GM19467 (cell line): ENCODE data around the gene ZPLD1.

Experiments
- ATAC-seq: cut with Tn5 transposase; IDR thresholded peaks from one replicate; pipeline ENCODE4 v1.9.1; 2021; ENCODE audit warnings: mild to moderate bottlenecking, moderate library complexity; ENCODE audit not compliant: unreplicated experiment

The ZPLD1 gene

DNA sequence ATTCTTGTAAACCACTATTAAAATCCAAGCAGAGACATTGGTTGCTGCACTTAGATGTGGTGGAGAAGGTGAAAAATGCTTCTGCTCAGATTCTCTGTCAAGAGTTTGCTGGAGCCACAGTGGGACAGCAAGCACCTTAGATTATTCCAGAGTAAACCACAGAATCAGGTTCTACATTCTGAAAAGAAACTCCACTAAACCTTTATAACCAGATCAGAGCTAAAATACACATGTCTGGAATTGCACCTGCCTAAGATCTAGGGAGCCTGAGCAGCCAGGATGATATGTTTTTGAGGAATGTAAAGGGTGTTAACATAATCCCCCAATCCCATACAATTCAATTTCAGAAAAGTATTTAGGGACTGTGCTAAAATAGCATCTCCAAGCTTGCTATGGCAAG, at the start of gene ZPLD1:
Gene ZPLD1, plus strand, starts transcription at position 301 of the 400 bp plus-strand sequence. CDS start 3,473 bp downstream, outside the sequence.
- ATAC-seq: no peak

DNA sequence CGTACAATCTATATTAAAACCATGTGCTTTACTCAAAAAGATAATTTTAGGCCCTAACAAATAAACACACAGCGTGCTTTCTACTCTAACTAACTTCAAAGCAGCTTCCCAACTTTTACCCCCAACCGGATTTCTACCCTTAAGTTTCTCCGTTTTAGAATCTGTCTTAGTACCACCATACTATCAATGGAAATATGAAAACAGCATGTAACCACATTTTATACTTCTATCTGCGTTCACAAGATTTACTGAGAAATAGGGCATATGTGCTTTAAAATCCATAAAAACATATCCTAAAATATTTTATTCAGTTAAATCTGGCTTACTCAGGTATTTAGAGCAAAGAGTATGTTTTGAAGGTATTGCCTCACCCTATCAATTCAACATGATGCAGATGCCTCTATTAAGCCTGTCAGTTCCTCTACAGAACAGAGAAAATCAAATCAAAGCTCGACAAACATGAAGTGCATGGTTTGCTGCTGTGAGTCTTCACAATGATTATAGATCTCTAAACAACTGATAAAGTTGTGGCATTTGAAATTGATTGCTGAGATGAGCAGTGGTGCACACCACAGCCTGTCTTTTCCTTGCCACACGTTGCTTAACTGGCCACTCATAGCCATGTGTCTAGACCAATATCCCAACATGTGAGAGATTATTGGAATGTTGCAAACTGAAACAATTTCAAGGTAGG, 44.5 kb upstream of the ZPLD1 start:
- no peak for ATAC-seq

DNA sequence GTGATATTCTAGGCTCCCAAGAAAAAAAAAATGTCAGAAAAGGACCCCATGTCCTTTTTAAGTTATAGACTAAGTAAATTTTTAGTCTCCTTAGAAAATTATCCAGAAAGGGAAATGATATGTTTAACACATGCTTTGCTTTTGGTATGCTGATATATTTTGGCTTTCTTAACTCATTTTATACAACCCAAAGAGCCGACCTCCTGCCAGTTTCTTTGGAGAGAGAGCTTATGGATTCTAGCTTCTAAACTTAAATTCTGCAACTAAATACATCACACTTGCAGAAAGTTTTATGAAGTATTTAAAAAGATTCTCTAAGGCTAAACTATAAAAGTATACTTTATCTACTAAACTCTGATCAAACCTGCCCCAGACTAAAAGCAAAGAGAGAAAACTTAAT, 43.9 kb upstream of the ZPLD1 start:
- ATAC-seq: no peak

DNA sequence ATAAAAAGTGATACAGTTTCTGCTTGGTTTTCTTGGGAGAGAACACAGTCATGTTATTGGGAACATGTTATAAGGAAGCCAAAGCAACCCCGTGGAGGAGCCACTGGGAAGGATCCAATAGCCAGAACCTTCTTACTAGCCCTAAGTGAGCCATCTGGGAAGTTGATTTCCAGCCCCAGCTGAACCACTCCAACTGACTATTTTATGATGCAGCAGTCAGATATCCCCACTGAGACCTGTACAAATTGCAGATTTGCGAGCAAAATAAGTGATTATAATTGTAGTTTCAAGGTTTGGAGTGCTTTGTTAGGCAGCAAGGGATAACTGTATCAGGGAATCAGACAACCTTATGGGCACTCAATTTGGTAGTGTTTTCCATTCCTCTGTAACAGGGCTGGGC, 43.3 kb upstream of the ZPLD1 start:
- no peak for ATAC-seq

DNA sequence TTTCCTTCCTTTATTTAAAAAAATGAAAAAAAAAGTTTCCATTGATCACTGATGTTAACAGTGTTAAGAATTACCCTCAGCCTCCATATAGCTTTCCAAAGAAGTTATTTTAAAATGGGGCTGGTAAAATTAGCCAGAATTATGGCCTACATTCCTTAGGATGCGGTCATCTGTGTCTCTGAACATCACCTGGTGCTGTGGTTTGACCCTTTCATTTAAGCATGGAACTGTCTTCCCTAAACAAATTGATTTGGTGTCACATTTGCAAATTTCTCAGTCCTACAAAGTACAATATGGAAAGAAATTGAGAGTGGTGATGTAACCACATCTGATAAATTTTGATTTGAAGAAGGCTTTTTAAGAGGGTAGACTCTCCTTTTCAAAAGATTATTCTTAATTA, 40.3 kb upstream of the ZPLD1 start:
- ATAC-seq: no peak

DNA sequence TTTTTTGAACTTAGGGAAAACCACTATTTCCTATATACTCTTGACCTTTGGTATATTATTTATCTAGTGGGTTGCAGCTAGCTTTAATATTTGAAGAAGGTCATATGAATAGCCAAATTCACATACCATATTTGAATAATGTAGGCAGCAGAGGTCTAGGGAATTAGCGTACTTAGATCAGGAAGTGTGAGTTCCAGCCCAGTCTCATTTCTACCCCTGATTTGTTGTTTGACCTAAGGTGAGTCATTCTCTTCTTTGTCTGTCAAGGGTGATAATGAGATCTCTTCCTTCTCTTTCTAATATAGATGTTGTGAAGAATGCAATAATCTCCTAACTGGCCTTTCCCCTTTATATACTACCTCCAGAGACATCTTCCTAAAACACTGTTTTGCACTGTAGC, 36.6 kb upstream of the ZPLD1 start:
- ATAC-seq: no peak

DNA sequence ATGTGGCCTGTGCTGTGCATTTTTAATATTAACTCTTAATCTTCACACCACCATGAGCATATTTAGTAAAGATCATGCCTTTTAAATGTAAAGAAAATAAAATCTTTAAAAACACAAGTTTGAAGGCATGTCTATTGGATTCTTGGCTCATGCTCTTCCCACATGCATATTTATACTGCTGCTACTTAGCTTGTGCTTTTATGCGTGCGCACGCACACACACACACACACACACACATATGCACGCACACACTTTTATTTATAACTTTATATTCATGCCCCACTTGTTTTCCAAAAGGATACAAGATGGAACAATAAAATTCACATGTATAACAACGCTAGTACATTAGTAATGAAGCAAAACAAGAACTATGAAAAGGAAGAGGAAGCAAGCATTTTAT, 36.1 kb upstream of the ZPLD1 start:
- no peak for ATAC-seq

DNA sequence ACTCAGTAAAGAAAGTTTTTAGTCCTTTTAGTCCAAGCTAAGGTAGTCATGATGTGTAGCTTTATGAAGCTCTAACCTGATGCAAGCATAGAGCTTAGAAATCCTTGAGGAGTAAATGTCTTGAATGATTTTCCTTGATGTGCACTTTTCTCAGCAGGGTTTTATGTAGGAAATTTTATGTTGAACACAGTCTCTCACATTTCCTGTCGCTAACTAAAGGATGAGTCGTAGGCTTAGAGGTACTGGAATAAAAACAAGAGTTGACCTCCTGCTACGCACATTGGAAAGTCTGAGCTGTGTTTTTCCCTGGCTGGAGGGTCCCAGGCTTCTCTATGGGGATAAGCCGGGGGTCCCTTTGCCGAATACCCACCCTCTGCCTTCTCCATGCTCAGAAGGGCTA, 34.7 kb upstream of the ZPLD1 start:
- ATAC-seq: no peak

DNA sequence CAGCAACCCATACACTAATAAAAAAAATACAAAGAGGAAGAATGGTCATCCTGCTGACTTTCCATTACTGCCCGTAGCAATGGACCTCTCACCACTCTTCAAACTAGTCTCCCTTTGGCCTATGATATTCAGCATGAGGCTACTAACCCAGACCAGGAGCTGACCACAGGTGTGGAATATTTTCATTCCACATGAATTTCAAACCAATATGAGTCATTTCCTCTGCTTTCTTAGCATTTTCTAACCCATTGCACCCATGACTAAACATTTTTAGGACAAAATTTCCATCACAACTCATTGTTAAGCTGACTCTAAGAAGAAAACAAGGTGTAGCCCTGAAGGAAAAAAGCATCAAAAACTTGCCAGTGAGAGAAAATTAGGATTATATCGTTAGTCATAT, 34.0 kb upstream of the ZPLD1 start:
- ATAC-seq: no peak

DNA sequence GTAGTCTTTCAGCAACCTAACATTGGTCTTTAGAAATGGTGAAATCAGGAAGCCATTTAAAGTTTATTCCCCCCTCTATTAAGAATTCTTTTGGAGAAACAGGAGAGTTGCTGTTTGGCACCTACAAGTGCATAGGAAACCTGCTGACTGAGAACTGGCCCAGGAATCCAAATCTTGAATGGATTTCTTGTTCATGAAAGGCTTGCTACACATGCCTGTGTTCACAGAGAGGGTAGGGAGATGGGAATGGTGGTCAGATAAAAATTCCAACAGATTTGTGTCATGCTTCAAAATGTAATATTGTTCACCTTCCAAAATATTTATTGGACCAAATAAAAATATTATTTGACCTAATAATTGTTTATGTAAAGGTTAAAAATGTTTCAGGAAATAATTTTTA, 24.2 kb upstream of the ZPLD1 start:
- no peak for ATAC-seq

DNA sequence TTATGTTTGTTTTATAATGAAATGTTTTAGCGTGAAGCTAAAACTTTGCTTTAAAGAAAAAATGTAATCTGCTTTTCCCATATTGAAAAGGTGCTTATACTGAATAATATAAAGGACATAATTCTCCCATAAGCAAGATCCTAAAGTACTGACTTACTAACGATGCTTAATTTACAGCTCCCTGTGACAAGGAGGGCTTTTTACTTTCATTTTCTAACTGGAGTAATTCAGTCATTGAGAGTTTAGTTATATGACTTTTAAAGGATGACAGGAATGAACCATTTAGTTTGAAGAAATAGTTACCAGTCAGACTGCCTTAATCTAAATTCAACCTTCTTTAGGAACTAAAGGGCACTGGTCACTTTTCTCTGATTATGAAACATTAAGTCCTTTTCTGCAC, 19.3 kb upstream of the ZPLD1 start:
- no peak for ATAC-seq

DNA sequence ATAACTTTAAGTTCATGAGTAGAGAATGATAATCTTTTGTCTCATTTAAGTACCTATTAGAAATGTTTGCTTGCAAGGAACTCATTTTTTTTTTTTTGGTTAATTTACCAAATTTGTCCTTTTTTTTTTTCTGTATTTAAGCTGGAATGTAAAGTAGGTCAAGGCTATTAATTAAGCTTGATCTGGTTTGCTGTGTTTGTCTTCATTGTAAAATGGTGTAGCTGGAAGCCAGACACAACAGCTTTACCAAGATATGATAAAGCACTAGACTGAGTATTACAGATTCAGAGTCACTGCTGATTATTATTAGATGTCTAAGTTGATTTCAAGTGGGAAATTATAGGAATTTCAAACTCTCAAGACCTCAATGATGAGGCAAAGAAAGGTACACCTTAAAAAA, 15.0 kb upstream of the ZPLD1 start:
- no peak for ATAC-seq

DNA sequence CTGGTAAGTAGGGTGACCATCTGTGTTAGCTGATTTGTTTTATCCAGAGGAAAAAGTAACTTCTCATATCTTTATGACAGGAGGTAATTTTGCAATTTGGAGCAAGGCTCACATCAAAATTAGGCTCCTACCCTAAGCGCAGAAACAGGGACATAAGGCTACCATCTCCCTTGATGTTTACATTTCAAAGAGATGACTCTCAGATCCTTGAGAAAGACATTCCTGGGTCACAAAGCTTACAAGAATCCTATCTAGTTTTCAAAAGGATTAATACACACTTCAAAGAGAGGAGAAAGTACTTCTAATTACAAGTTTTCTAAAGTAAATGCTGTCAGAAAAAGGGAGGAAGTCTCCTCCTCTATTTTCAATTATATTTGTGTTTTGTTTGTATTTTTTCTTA, 7.0 kb downstream of the ZPLD1 start:
- ATAC-seq: no peak

DNA sequence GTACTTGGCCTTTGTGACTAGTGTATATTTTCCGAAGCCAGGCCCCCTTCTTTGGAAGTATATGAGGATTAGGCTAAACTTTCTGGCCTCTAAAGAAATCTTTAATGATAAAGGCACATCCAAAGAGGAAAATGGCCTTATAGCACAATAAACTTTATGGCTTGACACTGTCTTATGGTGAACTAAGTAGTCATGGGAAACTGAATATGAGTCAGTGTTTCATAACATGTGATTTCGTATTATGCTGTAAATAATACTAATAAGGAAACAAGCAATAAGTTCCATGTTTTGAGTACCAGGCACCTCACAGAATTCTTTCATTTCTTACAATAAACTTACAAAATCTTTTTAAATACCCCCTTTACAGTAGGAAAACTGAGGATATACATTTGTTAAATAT, 8.2 kb downstream of the ZPLD1 start:
- ATAC-seq: no peak

DNA sequence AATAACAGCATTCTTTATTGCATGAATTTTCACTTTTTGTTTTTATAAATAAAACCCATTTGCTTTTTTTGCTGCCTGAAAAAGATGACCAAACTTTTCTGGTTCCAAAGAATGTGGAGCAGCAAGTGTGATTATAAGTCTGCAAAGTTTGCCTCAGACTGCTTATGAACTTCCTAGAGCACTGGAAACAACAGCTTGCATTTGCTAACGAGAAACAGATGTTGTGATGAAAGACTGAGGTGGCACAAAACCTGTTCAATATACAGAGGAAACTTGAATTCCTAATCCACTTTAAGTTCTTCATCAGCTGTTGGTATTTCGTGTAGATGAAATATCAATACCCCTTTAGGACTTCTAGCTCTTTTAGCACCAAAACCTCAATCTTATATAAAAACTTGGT, 9.3 kb downstream of the ZPLD1 start:
- ATAC-seq: no peak

DNA sequence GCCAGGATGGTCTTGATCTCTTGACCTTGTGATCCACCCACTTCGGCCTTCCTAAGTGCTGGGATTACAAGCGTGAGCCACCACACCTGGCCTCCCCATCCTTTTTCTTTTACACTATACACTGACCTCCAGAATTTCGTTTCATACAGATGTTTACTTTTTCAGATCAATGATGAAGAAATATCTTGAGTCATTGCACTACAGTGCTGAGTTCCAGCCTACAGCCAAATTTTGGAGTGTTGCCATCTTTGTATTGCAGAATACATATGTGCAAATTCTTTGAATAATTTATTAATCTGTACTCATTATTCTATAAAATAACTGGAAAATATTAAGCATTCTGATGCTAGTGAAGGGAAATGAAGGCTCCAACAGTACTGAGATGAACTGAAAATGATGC, 12.5 kb downstream of the ZPLD1 start:
- ATAC-seq: no peak

DNA sequence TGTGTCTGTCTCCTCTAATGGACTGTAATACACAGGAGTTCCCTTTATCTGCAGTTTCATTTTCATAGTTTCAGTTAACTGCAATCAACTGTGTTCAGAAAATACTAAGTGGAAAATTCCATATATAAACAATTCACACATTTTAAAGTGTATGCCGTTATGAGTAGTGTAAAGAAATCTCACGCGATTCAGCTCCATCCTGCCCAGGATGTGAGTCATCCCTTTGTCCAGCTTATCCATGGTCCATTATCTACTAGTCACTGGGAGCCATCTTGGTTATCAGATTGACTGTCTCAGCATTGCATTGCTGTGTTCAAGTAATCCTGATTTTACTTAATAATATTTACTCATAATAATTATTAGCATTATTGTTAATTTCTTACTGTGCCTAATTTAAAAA, 14.5 kb downstream of the ZPLD1 start:
- ATAC-seq: no peak

DNA sequence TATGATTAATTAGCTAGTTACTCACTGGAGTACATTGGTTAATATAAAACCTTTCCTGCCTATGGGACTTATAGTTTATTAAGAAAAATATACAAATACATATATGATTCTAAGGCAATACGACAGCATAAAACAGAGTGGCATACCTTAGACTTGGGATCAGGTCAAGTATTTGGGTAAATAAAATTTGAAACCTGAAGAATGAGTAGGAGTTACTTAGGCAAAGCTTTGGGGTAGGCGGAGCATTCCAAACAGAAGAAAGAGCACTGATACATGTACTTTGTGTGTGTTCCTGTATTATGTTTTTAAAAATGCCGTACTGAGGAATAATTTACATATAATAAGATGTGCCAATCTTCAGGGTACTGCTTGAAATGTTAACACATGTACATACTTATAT, 15.1 kb downstream of the ZPLD1 start:
- no peak for ATAC-seq

DNA sequence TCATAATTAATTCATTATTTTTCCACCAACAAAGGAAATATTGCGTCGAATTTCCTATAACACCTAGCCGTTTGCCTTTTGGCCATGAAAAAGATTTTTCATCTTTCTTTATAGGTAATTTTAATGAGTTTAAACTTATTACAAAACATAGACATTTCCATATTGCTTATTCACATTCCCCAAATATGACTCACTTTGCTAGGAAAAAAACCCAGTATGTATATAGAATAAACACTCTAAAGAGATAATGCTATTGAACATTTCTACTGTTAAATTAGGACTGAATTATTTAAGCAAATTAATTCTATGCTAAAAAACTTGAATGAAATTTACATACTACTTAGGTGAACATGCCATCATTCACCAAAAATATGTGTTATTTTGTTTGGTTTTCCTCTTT, 16.2 kb downstream of the ZPLD1 start:
- no peak for ATAC-seq

DNA sequence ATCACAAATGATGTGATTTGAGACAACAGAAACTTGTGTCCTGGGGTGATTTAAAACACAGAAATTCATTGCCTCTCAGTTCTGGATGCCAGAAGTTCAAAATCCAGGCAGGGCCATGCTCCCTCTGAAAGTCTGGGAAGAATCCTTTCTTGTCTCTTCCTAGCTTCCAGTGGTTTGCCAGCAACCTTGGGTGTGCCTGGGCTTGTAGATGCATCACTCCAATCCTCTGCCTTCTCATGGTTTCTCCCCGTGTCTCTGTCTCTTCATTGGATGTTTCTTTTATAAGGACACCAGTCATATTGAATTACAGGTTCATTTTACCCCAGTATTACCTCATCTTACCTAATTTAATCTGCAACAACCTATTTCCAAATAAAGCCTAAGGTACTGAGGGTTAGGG, 16.7 kb downstream of the ZPLD1 start:
- no peak for ATAC-seq

DNA sequence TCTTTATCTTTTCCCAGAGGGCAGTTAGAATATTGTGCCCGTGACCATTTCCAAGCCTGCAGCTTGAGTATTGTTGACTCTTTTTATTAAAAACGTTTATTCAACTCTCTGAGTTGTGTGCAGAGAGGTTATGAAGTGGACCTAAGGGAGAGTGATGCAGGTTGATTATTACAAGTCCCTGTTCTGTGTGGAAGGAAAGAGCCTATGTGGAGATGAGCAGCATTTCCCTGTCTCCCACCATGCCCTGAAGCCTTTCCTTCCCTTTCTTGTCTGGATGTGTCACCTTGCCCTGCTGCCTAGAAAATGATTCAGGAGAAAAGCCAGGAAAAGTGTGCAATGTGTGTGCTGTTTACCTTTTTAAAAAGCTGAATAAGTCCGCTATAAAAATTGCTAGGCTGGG, 19.4 kb downstream of the ZPLD1 start:
- ATAC-seq: no peak

DNA sequence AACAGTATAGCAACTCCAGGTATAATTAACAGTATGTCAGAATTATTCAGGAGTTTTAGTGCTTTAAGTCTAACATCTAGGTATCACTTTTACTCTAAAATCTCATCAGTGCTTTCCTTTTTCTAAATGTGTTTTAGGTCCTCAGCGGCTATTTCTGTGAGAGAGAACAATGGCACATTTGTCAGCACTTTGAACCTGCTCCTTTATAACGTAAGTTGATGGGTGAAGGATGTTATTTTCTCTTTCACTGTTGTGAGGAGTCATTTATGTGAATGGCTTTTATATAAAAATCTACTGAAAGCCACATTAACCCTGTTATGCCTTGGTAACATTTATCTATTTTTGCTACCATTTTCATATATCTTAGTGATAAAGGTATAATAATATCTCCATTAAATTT, 22.8 kb downstream of the ZPLD1 start:
- ATAC-seq: no peak

DNA sequence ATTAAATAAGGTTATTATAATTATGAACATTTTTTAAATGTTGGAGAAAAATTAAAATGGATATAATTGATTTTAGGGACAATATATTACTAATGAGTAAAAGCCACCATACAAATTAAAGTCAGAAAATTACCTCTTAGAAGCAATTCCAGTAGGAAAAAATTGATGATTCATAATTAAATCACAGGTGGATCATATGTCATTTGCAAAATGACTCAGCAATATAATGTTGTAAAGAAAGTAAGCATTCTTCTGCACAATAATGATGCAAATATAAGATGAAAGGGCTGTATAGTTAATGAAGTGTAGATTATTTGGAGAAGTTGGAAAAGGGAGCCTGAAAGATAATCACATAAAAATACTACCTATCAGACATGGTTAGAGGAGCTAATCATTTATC, 25.8 kb downstream of the ZPLD1 start:
- ATAC-seq: no peak

DNA sequence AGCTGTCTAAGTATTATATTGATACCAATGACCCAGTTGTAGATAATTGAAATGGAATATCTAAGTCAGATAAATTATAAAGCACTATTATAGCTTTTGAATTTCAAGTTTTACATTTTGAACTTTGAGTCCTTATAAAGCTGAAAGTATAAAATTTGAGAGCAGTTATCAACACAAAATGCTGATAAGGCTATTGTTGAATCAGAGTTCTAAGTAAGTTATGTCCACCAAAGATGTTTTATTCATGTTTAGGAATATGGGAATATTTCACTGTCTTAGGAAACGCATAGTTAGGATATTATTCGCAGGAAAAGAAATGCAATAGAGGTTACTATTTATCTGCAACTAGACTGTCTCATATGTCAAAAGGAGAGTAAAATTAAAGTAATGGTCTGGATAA, 29.4 kb downstream of the ZPLD1 start:
- no peak for ATAC-seq
